Vagina (tissue), 2 donors: ENCODE measurements around the gene L3MBTL1.

ENCODE experiments used
- POLR2A ChIP-seq, 2 donors: fragments of 450-650 bp; IDR thresholded peaks; one replicate each; pipeline ENCODE4 v1.6.1; 2017; ENCODE audit warnings: antibody characterized with exemption in 2 of 2, mild to moderate bottlenecking in 2 of 2, moderate library complexity in 2 of 2
- POLR2AphosphoS5 ChIP-seq, 2 donors: sonication (generic); formaldehyde crosslinking; IDR thresholded peaks; one replicate each; pipeline ENCODE4 v1.9.0; 2017; ENCODE audit warnings: antibody characterized with exemption in 2 of 2, mild to moderate bottlenecking in 2 of 2, low read depth in 1 of 2; ENCODE audit not compliant: insufficient read depth in 1 of 2
- TF ChIP-seq, protein P1 (sequence below), 3 experiments: fragments of 450-650 bp in 2 of 3; fragments of 200-600 bp in 1 of 3; sonication (generic) in 1 of 3; IDR thresholded peaks; one replicate each; pipeline ENCODE4 v1.5.1; 2017 to 2019; ENCODE audit warnings: antibody characterized with exemption in 3 of 3, mild to moderate bottlenecking in 2 of 3, moderate library complexity in 2 of 3

DNA sequence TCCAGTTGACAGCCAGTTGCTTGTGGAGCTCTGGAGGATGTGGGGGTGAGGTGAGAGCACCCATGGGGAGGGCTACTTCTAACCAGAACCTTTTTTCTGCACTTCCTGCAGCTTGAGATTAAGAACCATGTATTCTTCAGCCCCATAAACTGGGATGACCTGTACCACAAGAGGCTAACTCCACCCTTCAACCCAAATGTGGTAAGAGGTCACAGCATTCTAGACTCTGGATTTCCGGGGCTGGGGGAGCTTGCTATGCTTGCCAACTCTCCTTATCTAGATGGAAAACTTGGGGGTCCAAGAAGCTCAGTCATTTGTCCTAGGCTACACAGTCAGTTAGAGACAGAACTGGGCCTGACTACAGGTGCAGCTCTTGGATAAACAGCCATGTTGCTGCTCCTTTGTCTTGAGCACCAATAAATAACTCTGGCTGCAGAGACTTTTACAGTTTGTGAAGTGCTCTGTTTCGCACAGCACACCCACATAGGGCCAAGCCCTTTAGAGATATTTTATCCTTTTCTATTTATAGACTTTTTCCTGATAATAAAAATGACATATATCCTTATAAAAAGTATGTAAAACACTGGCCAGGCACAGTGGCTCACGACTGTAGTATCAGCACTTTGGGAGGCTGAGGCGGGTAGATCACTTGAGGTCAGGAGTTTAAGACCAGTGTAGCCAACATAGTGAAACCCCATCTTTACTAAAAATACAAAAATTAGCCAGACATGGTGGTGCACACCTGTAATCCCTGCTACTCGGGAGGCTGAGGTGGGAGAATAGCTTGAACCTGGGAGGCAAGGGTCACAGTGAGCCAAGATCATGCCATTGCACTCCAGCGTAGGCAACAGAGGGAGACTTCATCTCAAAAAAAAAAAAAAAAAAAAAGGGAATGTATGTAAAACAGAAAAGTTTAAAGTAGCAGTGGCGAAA lies 72.6 kb downstream of the L3MBTL1 start:
- TF ChIP-seq, protein P1, sequence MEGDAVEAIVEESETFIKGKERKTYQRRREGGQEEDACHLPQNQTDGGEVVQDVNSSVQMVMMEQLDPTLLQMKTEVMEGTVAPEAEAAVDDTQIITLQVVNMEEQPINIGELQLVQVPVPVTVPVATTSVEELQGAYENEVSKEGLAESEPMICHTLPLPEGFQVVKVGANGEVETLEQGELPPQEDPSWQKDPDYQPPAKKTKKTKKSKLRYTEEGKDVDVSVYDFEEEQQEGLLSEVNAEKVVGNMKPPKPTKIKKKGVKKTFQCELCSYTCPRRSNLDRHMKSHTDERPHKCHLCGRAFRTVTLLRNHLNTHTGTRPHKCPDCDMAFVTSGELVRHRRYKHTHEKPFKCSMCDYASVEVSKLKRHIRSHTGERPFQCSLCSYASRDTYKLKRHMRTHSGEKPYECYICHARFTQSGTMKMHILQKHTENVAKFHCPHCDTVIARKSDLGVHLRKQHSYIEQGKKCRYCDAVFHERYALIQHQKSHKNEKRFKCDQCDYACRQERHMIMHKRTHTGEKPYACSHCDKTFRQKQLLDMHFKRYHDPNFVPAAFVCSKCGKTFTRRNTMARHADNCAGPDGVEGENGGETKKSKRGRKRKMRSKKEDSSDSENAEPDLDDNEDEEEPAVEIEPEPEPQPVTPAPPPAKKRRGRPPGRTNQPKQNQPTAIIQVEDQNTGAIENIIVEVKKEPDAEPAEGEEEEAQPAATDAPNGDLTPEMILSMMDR (IDR thresholded peaks at IDR 0.05), result no peak
- no peak for TF ChIP-seq POLR2AphosphoS5 (IDR thresholded peaks at IDR 0.05; ENCODE audit: insufficient read depth in 1 of 2, low read depth in 1 of 2)
- TF ChIP-seq POLR2A (IDR thresholded peaks at IDR 0.05), result no peak
